ENCODE data around the gene ARPIN.
"Not testable (repeated sequence)": the region's sequence is repeated elsewhere in the genome, so short reads cannot be mapped to it uniquely, and the experiment has no call there.

Gene ARPIN

GRCh38 chr15:89912674-89913396 lies at the start of gene ARPIN:
Gene ARPIN (minus strand): TSS chr15:89912952. CDS start chr15:89912835, 117 bp downstream.
- no peak for DNase-seq (ENCODE audit: low read depth)

- DNase-seq (ENCODE audit: low read depth): no peak
Measured at GRCh38 chr15:89958107-89958805, 45.5 kb upstream of the ARPIN start.

- not testable (repeated sequence) for DNase-seq (ENCODE audit: low read depth)
Measured at GRCh38 chr15:89955449-89955998, 42.8 kb upstream of the ARPIN start.

GRCh38 chr15:89954541-89954940 lies 41.8 kb upstream of the ARPIN start:
- no peak for DNase-seq (ENCODE audit: low read depth)

GRCh38 chr15:89948796-89949195 lies 36.0 kb upstream of the ARPIN start:
- no peak for DNase-seq (ENCODE audit: low read depth)

- no peak for DNase-seq (ENCODE audit: low read depth)
Measured at GRCh38 chr15:89947385-89947784, 34.6 kb upstream of the ARPIN start.

GRCh38 chr15:89946681-89947299 lies 34.0 kb upstream of the ARPIN start:
- no peak for DNase-seq (ENCODE audit: low read depth)

GRCh38 chr15:89943721-89944120 lies 31.0 kb upstream of the ARPIN start:
- not testable (repeated sequence) for DNase-seq (ENCODE audit: low read depth)

- DNase-seq (ENCODE audit: low read depth): no peak
Measured at GRCh38 chr15:89939910-89940309, 27.2 kb upstream of the ARPIN start.

- DNase-seq (ENCODE audit: low read depth): not testable (repeated sequence)
Measured at GRCh38 chr15:89939377-89939776, 26.6 kb upstream of the ARPIN start.

- no peak for DNase-seq (ENCODE audit: low read depth)
Measured at GRCh38 chr15:89937365-89938350, 24.9 kb upstream of the ARPIN start.

- DNase-seq (ENCODE audit: low read depth): no peak
Measured at GRCh38 chr15:89936786-89937265, 24.1 kb upstream of the ARPIN start.

GRCh38 chr15:89936051-89936785 lies 23.5 kb upstream of the ARPIN start:
- DNase-seq (ENCODE audit: low read depth): no peak

GRCh38 chr15:89932880-89933279 lies 20.1 kb upstream of the ARPIN start:
- no peak for DNase-seq (ENCODE audit: low read depth)

- no peak for DNase-seq (ENCODE audit: low read depth)
Measured at GRCh38 chr15:89928421-89928820, 15.7 kb upstream of the ARPIN start.

- no peak for DNase-seq (ENCODE audit: low read depth)
Measured at GRCh38 chr15:89926158-89926557, 13.4 kb upstream of the ARPIN start.

GRCh38 chr15:89917442-89918101 lies 4.8 kb upstream of the ARPIN start:
- no peak for DNase-seq (ENCODE audit: low read depth)

- DNase-seq (ENCODE audit: low read depth): no peak
Measured at GRCh38 chr15:89916660-89917059, 3.9 kb upstream of the ARPIN start.

- no peak for DNase-seq (ENCODE audit: low read depth)
Measured at GRCh38 chr15:89912145-89912673, 543 bp downstream of the ARPIN start.
